Measurements from ENCODE around the gene RAPGEF1. TPM values are rescaled to one million over a fixed set of nuclear protein-coding genes. Genes with fewer than 3 reads are reported as not detected.

RAPGEF1 gene
- total and polyA plus RNA-seq, 2 of the 13 experiments (the other 11 are each of a cell fraction or from before 2014, with no cell fraction given) = 21.2 to 38.9 TPM

- FAIRE-seq (no peak), DNase-seq (ENCODE audit: low spot score) (no peak), ATAC-seq (no peak)
- no peak overlapping the region for H3K4me3 ChIP-seq (replicated peaks in 1 of 3; ENCODE audit: insufficient read depth in 1 of 3, low read depth in 2 of 3, low read length in 3 of 3)
- WGBS (ENCODE audit: low lambda C conversion rate) = 93% methylated on average over 2 of the region's 2 CpGs
- no peak overlapping the region for H3K9ac ChIP-seq (ENCODE audit: insufficient read depth, low read depth, low read length)
- H3K9me3 ChIP-seq (ENCODE audit: low read length) = no peaks in the 10 kb centered on the region
- H3K79me2 ChIP-seq (ENCODE audit: insufficient read depth, low read length) = peaks cover 22% of the 10 kb centered on the region
- POLR2A ChIA-PET = no interaction called here
- no TSS peak for BruUV-seq (replicated peaks)
- peaks cover 37% of the 10 kb centered on the region for H3K4me1 ChIP-seq (ENCODE audit: insufficient read depth, low read length)
- intact Hi-C loops (cut with micrococcal nuclease; ENCODE audit: unreplicated experiment) = no loop called here
- in situ Hi-C loops (cut with HindIII; ENCODE audit: extremely low pct_ligation_motif_present, low pct_unique_long_range_greater_than_20kb) = loop anchor here (10.0 kb wide), 1 partner anchor 84 kb away; no protein-coding TSS in a partner anchor
- no peak overlapping the region for H3K4me2 ChIP-seq (ENCODE audit: low read depth, low read length)
- peaks cover 2 to 25% of the 10 kb centered on the region in 2 experiments; a peak in 4 of 5 replicates for H3K36me3 ChIP-seq (replicated peaks in 1 of 2; ENCODE audit: control insufficient read depth in 1 of 2, insufficient read depth in 2 of 2, low read length in 2 of 2)
- no peaks in the 10 kb centered on the region for H3K27me3 ChIP-seq (ENCODE audit: control insufficient read depth in 1 of 2, insufficient read depth in 2 of 2, low read length in 2 of 2)
- H4K20me1 ChIP-seq (ENCODE audit: insufficient read depth, low read length) = no peaks in the 10 kb centered on the region
- CTCF ChIA-PET (ENCODE audit: low intra/inter-chr PET ratio, low total read pairs) = interaction anchor here (1.6 kb wide), 1 partner anchor 88 kb away, joined by 5 read pairs; the partner anchor contains the start of gene RAPGEF1
- TF ChIP-seq FOXJ3 (CRISPR knock-in tag; IDR thresholded peaks at IDR 0.05; ENCODE audit: borderline replicate concordance) (no peak), IKZF1 (IDR thresholded peaks at IDR 0.05) (no peak), ELF1 (CRISPR knock-in tag; IDR thresholded peaks at IDR 0.05) (no peak), PAWR (CRISPR knock-in tag; IDR thresholded peaks at IDR 0.05; ENCODE audit: borderline replicate concordance) (no peak), RBM22 (optimal IDR thresholded peaks at IDR 0.05; ENCODE audit: low read length) (no peak), RFX1 (IDR thresholded peaks at IDR 0.05) (no peak), SOX6 (IDR thresholded peaks at IDR 0.05) (no peak), SOX6 (CRISPR knock-in tag; IDR thresholded peaks at IDR 0.05) (no peak), ZNF790 (CRISPR knock-in tag; IDR thresholded peaks at IDR 0.05; ENCODE audit: borderline replicate concordance) (no peak), FOSL2 (CRISPR knock-in tag; IDR thresholded peaks at IDR 0.05) (no peak), KDM5B (CRISPR knock-in tag; IDR thresholded peaks at IDR 0.05; ENCODE audit: borderline replicate concordance) (no peak), TBP (CRISPR knock-in tag; IDR thresholded peaks at IDR 0.05) (no peak), NR0B2 (CRISPR knock-in tag; IDR thresholded peaks at IDR 0.05) (no peak), ZNF546 (CRISPR knock-in tag; conservative IDR thresholded peaks at IDR 0.05) (no peak), ZNF431 (CRISPR knock-in tag; IDR thresholded peaks at IDR 0.05; ENCODE audit: borderline replicate concordance, low read depth) (no peak)
- H2AFZ ChIP-seq (ENCODE audit: low read length) = no peak overlapping the region
- H3K27ac ChIP-seq (ENCODE audit: extremely low read length, insufficient read depth, low read length) = no peak overlapping the region
Observed at GRCh38 chr9:131651160-131651559, 88.7 kb downstream of the RAPGEF1 start.
